Endothelial cell of umbilical vein (primary cell): ENCODE data around the gene PRDM1. TPM values are rescaled to one million over a fixed set of nuclear protein-coding genes. Genes with fewer than 3 reads are reported as not detected.

Source experiments
- BruUV-seq: library from RNA; stranded (reverse); fragments of 400-500 nt; replicated peaks from 2 replicates; lab custom pipeline; 2021; lab: Mats Ljungman, UMichigan
- CTCF ChIA-PET: fragments of 300-600, 350-600 bp; sonication (Branson Sonifier 250); formaldehyde crosslinking; loops from one replicate; lab custom pipeline; 2021; ENCODE audit warnings: antibody characterized with exemption, inconsistent platforms; lab: Charles Lee
- POLR2A ChIA-PET: fragments of 300-600, 350-600 bp; sonication (Branson Sonifier 250); formaldehyde crosslinking; loops from one replicate; lab custom pipeline; 2021; ENCODE audit warnings: antibody characterized with exemption, inconsistent platforms; lab: Charles Lee
- DNase-seq: peaks from one replicate; pipeline ENCODE4 v3.0.0-alpha.2; 2011; ENCODE audit warnings: low read depth, low spot score
- FAIRE-seq: peaks from 2 replicates; lab custom pipeline; 2011; peaks lifted over from hg19 to GRCh38; lab: Jason Lieb, UNC
- H2AFZ ChIP-seq: 2 replicates; pipeline ENCODE4 v1.6.0; 2012; ENCODE audit warnings: low read depth, low read length, control low read depth, inconsistent platforms
- H3K27ac ChIP-seq: 2 replicates; pipeline ENCODE4 v1.5.1; 2011; ENCODE audit warnings: low read depth, mild to moderate bottlenecking, control low read depth, low read length, moderate library complexity; ENCODE audit not compliant: insufficient read depth
- H3K27me3 ChIP-seq, 2 experiments: 2 replicates each; pipeline versions ENCODE4 v1.6.0 to v1.6.1; 2011; ENCODE audit warnings: low read length in 2 of 2, mixed read lengths in 1 of 2; ENCODE audit not compliant: control insufficient read depth in 2 of 2, insufficient read depth in 2 of 2
- H3K36me3 ChIP-seq, 2 experiments: 2 replicates in 1 of 2; 3 replicates in 1 of 2; pipeline ENCODE4 v1.5.1; 2011; ENCODE audit warnings: low read length in 2 of 2, mild to moderate bottlenecking in 1 of 2, moderate library complexity in 1 of 2; ENCODE audit not compliant: control insufficient read depth in 2 of 2, insufficient read depth in 2 of 2; ENCODE audit errors: extremely low read depth in 1 of 2
- H3K4me1 ChIP-seq: 3 replicates; pipeline ENCODE4 v1.5.1; 2011; ENCODE audit warnings: mild to moderate bottlenecking, low read length; ENCODE audit not compliant: control insufficient read depth, insufficient read depth; ENCODE audit errors: extremely low read depth
- H3K4me2 ChIP-seq: 2 replicates; pipeline ENCODE4 v1.6.1; 2011; ENCODE audit warnings: low read length, control low read depth, mixed read lengths; ENCODE audit not compliant: insufficient read depth
- H3K4me3 ChIP-seq, 3 experiments: fragments of 200-600 bp in 1 of 3; sonication (generic), shearing (Covaris generic) in 1 of 3; replicated peaks in 1 of 3; 2 replicates each; pipeline ENCODE4 v1.5.1; 2011 to 2016; ENCODE audit warnings: control low read depth in 3 of 3, low read length in 3 of 3, mild to moderate bottlenecking in 2 of 3, inconsistent platforms in 1 of 3, low read depth in 1 of 3, moderate library complexity in 1 of 3; ENCODE audit not compliant: insufficient read depth in 1 of 3
- H3K79me2 ChIP-seq: 2 replicates; pipeline ENCODE4 v1.6.0; 2012; ENCODE audit warnings: low read length, inconsistent platforms; ENCODE audit not compliant: control insufficient read depth, insufficient read depth
- H3K9ac ChIP-seq: replicated peaks from 2 replicates; pipeline ENCODE3; 2011; ENCODE audit warnings: low read length, control low read depth; ENCODE audit not compliant: insufficient read depth; ENCODE audit errors: extremely low read depth
- H3K9me1 ChIP-seq: replicated peaks from 3 replicates; pipeline ENCODE4 v1.6.0; 2011; ENCODE audit warnings: mild to moderate bottlenecking, low read length; ENCODE audit not compliant: control insufficient read depth, insufficient read depth; ENCODE audit errors: extremely low read depth
- H3K9me3 ChIP-seq: replicated peaks from 2 replicates; pipeline ENCODE4 v1.5.1; 2012; ENCODE audit warnings: low read length, inconsistent platforms; ENCODE audit not compliant: control insufficient read depth, insufficient read depth
- H4K20me1 ChIP-seq: replicated peaks from 2 replicates; pipeline ENCODE3; 2011; ENCODE audit warnings: mild to moderate bottlenecking, low read length; ENCODE audit not compliant: control insufficient read depth, insufficient read depth; ENCODE audit errors: extremely low read depth
- FOS ChIP-seq: IDR thresholded peaks from 2 replicates; pipeline ENCODE4 v1.6.1; 2011; ENCODE audit warnings: mild to moderate bottlenecking, low read length, moderate library complexity, borderline replicate concordance; ENCODE audit not compliant: insufficient read depth
- GATA2 ChIP-seq: IDR thresholded peaks from 2 replicates; pipeline ENCODE4 v1.7.0; 2011; ENCODE audit warnings: low read depth, mild to moderate bottlenecking, moderate library complexity, mixed read lengths, low read length; ENCODE audit not compliant: insufficient read length, insufficient read depth
- MYC ChIP-seq: IDR thresholded peaks from one replicate; pipeline ENCODE4 v1.6.1; 2011; ENCODE audit warnings: mild to moderate bottlenecking, low read depth, low read length
- dilution Hi-C: fragments of 300-500 bp; cut with MboI; formaldehyde crosslinking; loops from one replicate; pipeline ENCODE4 v1.15.0; 2019; ENCODE audit warnings: low sequenced_read_pairs; ENCODE audit not compliant: extremely low pct_ligation_motif_present
- intact Hi-C: fragments of 100-400 bp; cut with micrococcal nuclease; formaldehyde crosslinking; loops from one replicate; pipeline ENCODE4 v1.10.0; 2022
- polyA plus RNA-seq, 4 experiments: library from polyadenylated mRNA; depleted of rRNA in 3 of 4; stranded (reverse) in 3 of 4; unstranded in 1 of 4; fragments of >200 nt; gene quantifications; 2 replicates each; pipeline versions ENCODE4 v1.2.1 to v1.2.3, GENCODE V29; 2011 to 2012; ENCODE audit warnings: missing spikeins in 1 of 4
- total RNA-seq: library from RNA; stranded (reverse); gene quantifications from 2 replicates; pipeline ENCODE4 v1.2.3, GENCODE V29; 2021
- TF ChIP-seq, protein P1 (sequence below), 2 donors: IDR thresholded peaks; 1 replicate in 1 of 2; 2 replicates in 1 of 2; pipeline ENCODE4 v1.5.1; 2011; ENCODE audit warnings: low read length in 2 of 2, mild to moderate bottlenecking in 2 of 2, moderate library complexity in 2 of 2, control low read depth in 1 of 2, inconsistent platforms in 1 of 2, low read depth in 1 of 2; ENCODE audit not compliant: insufficient read depth in 1 of 2; ENCODE audit errors: extremely low read depth in 1 of 2

Gene PRDM1
- total and polyA plus RNA-seq, 2 donors (not counting 3 experiments of a cell fraction or from before 2014, with no cell fraction given) = 0.36 to 2.7 TPM

DNA sequence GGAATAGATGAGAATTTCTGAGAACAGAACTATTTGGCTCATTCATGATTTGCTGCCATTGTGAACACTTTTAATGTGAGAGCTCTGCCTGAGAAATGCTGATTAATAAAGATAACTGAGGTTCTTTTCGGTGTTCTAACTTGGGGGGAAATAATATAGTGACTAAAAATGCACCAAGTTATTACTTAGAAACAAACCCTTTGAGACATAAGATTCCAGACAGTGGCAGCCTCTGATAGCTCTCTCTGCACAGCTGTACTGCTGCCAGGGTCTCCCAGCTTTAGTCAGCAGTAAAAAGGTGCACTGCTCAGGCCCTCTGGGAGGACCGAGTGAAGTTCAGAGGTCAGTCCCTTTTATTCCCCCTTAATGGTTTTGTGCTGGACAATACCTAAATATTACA, 2.5 kb upstream of the PRDM1 start:
- no peak overlapping the region for H3K4me3 ChIP-seq
- dilution Hi-C loops = no loop called here
- no peaks in the 10 kb centered on the region for H3K9me3 ChIP-seq
- H3K27me3 ChIP-seq = peaks cover 13 to 20% of the 10 kb centered on the region in 2 experiments
- CTCF ChIA-PET = interaction anchor here (1.2 kb wide), 1 partner anchor 35 kb away, joined by 3 read pairs; no protein-coding TSS in a partner anchor
- no peak overlapping the region for H3K27ac ChIP-seq
- DNase-seq = no peak
- no TSS peak for BruUV-seq
- no peak overlapping the region for H2AFZ ChIP-seq
- FAIRE-seq = no peak
- no peak overlapping the region for H3K4me2 ChIP-seq
- no peaks in the 10 kb centered on the region for H4K20me1 ChIP-seq
- intact Hi-C loops = loop anchor here (5.0 to 10.0 kb wide), 2 partner anchors 349 to 651 kb away; no protein-coding TSS in a partner anchor
- TF ChIP-seq GATA2 = no peak
- TF ChIP-seq, protein P1, sequence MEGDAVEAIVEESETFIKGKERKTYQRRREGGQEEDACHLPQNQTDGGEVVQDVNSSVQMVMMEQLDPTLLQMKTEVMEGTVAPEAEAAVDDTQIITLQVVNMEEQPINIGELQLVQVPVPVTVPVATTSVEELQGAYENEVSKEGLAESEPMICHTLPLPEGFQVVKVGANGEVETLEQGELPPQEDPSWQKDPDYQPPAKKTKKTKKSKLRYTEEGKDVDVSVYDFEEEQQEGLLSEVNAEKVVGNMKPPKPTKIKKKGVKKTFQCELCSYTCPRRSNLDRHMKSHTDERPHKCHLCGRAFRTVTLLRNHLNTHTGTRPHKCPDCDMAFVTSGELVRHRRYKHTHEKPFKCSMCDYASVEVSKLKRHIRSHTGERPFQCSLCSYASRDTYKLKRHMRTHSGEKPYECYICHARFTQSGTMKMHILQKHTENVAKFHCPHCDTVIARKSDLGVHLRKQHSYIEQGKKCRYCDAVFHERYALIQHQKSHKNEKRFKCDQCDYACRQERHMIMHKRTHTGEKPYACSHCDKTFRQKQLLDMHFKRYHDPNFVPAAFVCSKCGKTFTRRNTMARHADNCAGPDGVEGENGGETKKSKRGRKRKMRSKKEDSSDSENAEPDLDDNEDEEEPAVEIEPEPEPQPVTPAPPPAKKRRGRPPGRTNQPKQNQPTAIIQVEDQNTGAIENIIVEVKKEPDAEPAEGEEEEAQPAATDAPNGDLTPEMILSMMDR (IDR thresholded peaks at IDR 0.05; ENCODE audit: extremely low read depth in 1 of 2, insufficient read depth in 1 of 2, low read depth in 1 of 2, low read length in 2 of 2) = no peak
- TF ChIP-seq FOS = no peak
- no peak for TF ChIP-seq MYC
- no peaks in the 10 kb centered on the region for H3K9me1 ChIP-seq
- H3K36me3 ChIP-seq = no peaks in the 10 kb centered on the region
- peaks cover 19% of the 10 kb centered on the region for H3K4me1 ChIP-seq
- no peaks in the 10 kb centered on the region for H3K79me2 ChIP-seq
- no peak overlapping the region for H3K9ac ChIP-seq
- POLR2A ChIA-PET = no interaction called here
